HG03060 (cell line): ENCODE results near the gene SLC2A2.

Experiments used
- ATAC-seq: cut with Tn5 transposase; IDR thresholded peaks from one replicate; pipeline ENCODE4 v1.9.1; 2021; ENCODE audit warnings: low read depth, moderate number of reproducible peaks; ENCODE audit not compliant: unreplicated experiment

SLC2A2 gene

GRCh38 chr3:170947018-170947769 is 79.3 kb downstream of the SLC2A2 start:
- ATAC-seq: no peak
